Neutrophil (primary cell): Measurements from ENCODE around the gene PLXNB2.

Experiments
- H3K27ac ChIP-seq: fragments of 200-600 bp; sonication (generic); 2 replicates; pipeline ENCODE4 v1.5.1; 2016; ENCODE audit warnings: mild to moderate bottlenecking, moderate library complexity
- H3K27me3 ChIP-seq: fragments of 200-600 bp; sonication (generic); 2 replicates; pipeline ENCODE4 v1.6.0; 2016; ENCODE audit warnings: mild to moderate bottlenecking
- H3K36me3 ChIP-seq: fragments of 200-600 bp; sonication (generic); 2 replicates; pipeline ENCODE4 v1.5.1; 2017
- H3K4me1 ChIP-seq, 2 experiments: fragments of 200-600 bp in 1 of 2; sonication (generic) in 1 of 2; 1 replicate in 1 of 2; 2 replicates in 1 of 2; pipeline versions ENCODE4 v1.5.1 to v1.6.1; 2013 to 2016; ENCODE audit warnings: low read depth in 1 of 2, low read length in 1 of 2, mild to moderate bottlenecking in 1 of 2, moderate library complexity in 1 of 2; ENCODE audit not compliant: control insufficient read depth in 1 of 2, insufficient read depth in 1 of 2
- H3K4me3 ChIP-seq, 2 experiments: fragments of 200-600 bp in 1 of 2; sonication (generic) in 1 of 2; 1 replicate in 1 of 2; 2 replicates in 1 of 2; pipeline ENCODE4 v1.5.1; 2013 to 2016; ENCODE audit warnings: low read depth in 1 of 2, low read length in 1 of 2, mild to moderate bottlenecking in 1 of 2, moderate library complexity in 1 of 2
- H3K9me3 ChIP-seq: fragments of 200-600 bp; sonication (generic); 2 replicates; pipeline ENCODE4 v1.5.1; 2016
- CTCF ChIP-seq: fragments of 200-600 bp; sonication (generic); IDR thresholded peaks from 2 replicates; pipeline ENCODE4 v1.5.1; 2016; ENCODE audit warnings: antibody characterized with exemption

Gene PLXNB2

GRCh38 chr22:50308597-50308935 lies 1.1 kb upstream of the PLXNB2 start:
- H3K27me3 ChIP-seq = peaks cover 89% of the 10 kb centered on the region
- no peak overlapping the region for H3K27ac ChIP-seq
- H3K4me3 ChIP-seq = no peak overlapping the region
- peaks cover 0 to 8% of the 10 kb centered on the region in 2 experiments for H3K4me1 ChIP-seq
- H3K9me3 ChIP-seq = no peaks in the 10 kb centered on the region
- no peaks in the 10 kb centered on the region for H3K36me3 ChIP-seq
- no peak for TF ChIP-seq CTCF

GRCh38 chr22:50307890-50308596 lies 597 bp upstream of the PLXNB2 start:
- peaks cover 89% of the 10 kb centered on the region for H3K27me3 ChIP-seq
- no peak overlapping the region for H3K27ac ChIP-seq
- no peak for TF ChIP-seq CTCF
- no peaks in the 10 kb centered on the region for H3K36me3 ChIP-seq
- H3K4me1 ChIP-seq = peaks cover 0 to 8% of the 10 kb centered on the region in 2 experiments
- no peaks in the 10 kb centered on the region for H3K9me3 ChIP-seq
- no peak overlapping the region for H3K4me3 ChIP-seq

- Histone ChIP-seq H3K27me3 (peaks cover 98% of the 10 kb centered on the region), H3K27ac (no peak overlapping the region), H3K4me1 (peaks cover 0 to 8% of the 10 kb centered on the region in 2 experiments), H3K9me3 (no peaks in the 10 kb centered on the region), H3K4me3 (no peak overlapping the region), H3K36me3 (no peaks in the 10 kb centered on the region)
- no peak for TF ChIP-seq CTCF
These were observed 1.4 kb downstream of the PLXNB2 start for GRCh38 chr22:50305923-50306566.

- H3K27me3 ChIP-seq = peaks cover 100% of the 10 kb centered on the region
- H3K9me3 ChIP-seq = no peaks in the 10 kb centered on the region
- H3K4me3 ChIP-seq = no peak overlapping the region
- peaks cover 0 to 8% of the 10 kb centered on the region in 2 experiments for H3K4me1 ChIP-seq
- H3K36me3 ChIP-seq = no peaks in the 10 kb centered on the region
- no peak overlapping the region for H3K27ac ChIP-seq
- TF ChIP-seq CTCF = no peak
These were observed 2.0 kb downstream of the PLXNB2 start for GRCh38 chr22:50305393-50305922.

- no peak overlapping the region for H3K27ac ChIP-seq
- no peaks in the 10 kb centered on the region for H3K36me3 ChIP-seq
- H3K9me3 ChIP-seq = no peaks in the 10 kb centered on the region
- no peak overlapping the region for H3K4me3 ChIP-seq
- peaks cover 0 to 11% of the 10 kb centered on the region in 2 experiments for H3K4me1 ChIP-seq
- H3K27me3 ChIP-seq = peaks cover 100% of the 10 kb centered on the region
- TF ChIP-seq CTCF = no peak
These were observed 2.7 kb downstream of the PLXNB2 start for GRCh38 chr22:50304528-50305392.
